ENCODE measurements around the gene GIT1. TPM values are rescaled to one million over a fixed set of nuclear protein-coding genes. Genes with fewer than 3 reads are reported as not detected.

GIT1 gene
- total RNA-seq, 4 donors from 2014 or later, result 35.7 to 71.7 (median 42.4) TPM

DNA sequence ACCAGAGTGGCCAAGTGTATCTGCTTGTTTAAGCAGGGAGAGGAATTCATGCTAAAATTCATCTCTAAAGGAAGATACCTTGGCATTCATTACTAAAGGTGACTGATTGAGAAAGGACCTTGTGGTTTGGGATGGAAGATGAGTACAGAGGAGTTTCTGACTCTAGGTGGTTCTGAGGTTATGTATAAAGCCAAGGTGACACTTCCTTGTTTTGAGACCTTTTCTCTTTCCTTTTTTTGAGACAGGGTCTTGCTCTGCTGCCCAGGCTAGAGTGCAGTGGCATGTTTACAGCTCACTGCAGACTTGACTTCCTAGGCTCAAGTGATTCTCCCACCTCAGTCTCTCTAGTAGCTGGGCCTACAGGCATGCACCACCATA is 31.7 kb downstream of the GIT1 start:
- H3K9me3 ChIP-seq, result no peaks in the 10 kb centered on the region
- H3K36me3 ChIP-seq, result peaks cover 0 to 4% of the 10 kb centered on the region in 2 donors
- intact Hi-C loops (cut with DNase I), result no loop called here
- H3K27me3 ChIP-seq, result no peaks in the 10 kb centered on the region
- TF ChIP-seq CTCF (IDR thresholded peaks at IDR 0.05) (no peak), POLR2A (IDR thresholded peaks at IDR 0.05) (no peak)
- no peak for DNase-seq
- H3K4me3 ChIP-seq (replicated peaks in 1 of 3), result no peak overlapping the region
- peaks cover 6 to 10% of the 10 kb centered on the region in 2 donors for H3K4me1 ChIP-seq
- H3K27ac ChIP-seq, result peak overlapping the region in 1 of 3 donors; percentile 32

DNA sequence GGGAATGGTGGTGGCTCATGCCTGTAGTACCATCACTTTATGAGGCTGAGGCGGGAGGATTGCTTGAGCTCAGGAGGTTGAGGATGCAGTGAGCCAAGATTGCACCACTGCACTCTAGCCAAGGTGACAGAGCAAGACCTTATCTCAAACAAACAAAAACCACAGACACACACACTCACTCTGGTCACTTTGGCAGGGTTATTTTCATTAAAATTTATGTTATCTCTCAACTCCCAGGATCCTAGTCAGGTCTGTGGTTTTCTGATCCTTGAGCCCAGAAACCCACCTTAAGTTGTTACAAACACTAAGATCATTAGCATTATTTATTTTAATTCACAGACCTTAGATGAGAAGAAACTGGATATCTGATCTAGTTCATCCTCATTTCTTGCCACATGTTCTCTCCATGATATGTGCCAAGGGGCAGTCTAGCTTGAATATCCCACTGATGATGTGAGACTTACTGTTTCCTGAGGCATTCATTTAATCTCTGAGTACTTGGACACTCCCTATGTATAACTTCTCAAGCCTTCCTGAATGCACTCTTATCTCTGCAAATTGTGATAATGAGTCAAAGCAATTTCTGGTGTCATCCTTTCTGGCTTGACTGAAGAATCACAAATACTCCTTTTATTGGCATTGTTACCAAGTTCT is 32.2 kb downstream of the GIT1 start:
- H3K4me1 ChIP-seq, result peaks cover 6 to 10% of the 10 kb centered on the region in 2 donors
- WGBS, 2 donors, result 100% methylated on average over 1 of the region's 1 CpG
- TF ChIP-seq POLR2A (IDR thresholded peaks at IDR 0.05), result no peak
- no peak for TF ChIP-seq CTCF (IDR thresholded peaks at IDR 0.05)
- intact Hi-C loops (cut with DNase I), result no loop called here
- DNase-seq, result no peak
- H3K27me3 ChIP-seq, result no peaks in the 10 kb centered on the region
- no peaks in the 10 kb centered on the region for H3K9me3 ChIP-seq
- no peak overlapping the region for H3K4me3 ChIP-seq (replicated peaks in 1 of 3)
- H3K27ac ChIP-seq, result peak overlapping the region in 1 of 3 donors; percentile 32
- H3K36me3 ChIP-seq, result peaks cover 0 to 1% of the 10 kb centered on the region in 2 donors

DNA sequence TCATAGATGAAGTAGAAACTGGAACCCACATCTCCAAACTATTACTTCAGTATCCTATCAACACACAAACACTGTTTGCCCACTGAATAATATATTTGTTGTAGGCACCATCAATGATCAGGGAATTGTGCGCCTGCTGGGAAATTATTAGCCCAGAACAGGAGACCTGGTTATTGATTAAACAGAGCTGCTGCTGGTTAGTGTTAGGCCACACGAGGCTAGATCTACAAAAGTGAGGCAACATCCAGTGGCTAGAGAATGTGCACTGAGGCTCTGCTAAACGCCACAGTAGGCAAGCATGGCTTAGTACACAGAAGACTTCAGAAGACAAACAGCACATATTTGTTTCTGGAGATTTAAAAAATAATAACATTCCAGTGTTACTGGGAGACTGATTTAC is 33.6 kb downstream of the GIT1 start:
- intact Hi-C loops (cut with DNase I), result no loop called here
- DNase-seq, result no peak
- 73 to 80% methylated on average over 3 of the region's 3 CpGs for WGBS, 2 donors
- Histone ChIP-seq H3K9me3 (no peaks in the 10 kb centered on the region), H3K27me3 (no peaks in the 10 kb centered on the region), H3K4me1 (peaks cover 6 to 10% of the 10 kb centered on the region in 2 donors), H3K4me3 (replicated peaks in 1 of 3) (no peak overlapping the region), H3K36me3 (no peaks in the 10 kb centered on the region), H3K27ac (no peak overlapping the region)
- TF ChIP-seq CTCF (IDR thresholded peaks at IDR 0.05) (no peak), POLR2A (IDR thresholded peaks at IDR 0.05) (no peak)

- DNase-seq, result no peak
- 34 to 41% methylated on average over 5 of the region's 5 CpGs for WGBS, 2 donors
- Histone ChIP-seq H3K4me3 (replicated peaks in 1 of 3) (no peak overlapping the region), H3K4me1 (peaks cover 22% of the 10 kb centered on the region in 2 donors), H3K27me3 (no peaks in the 10 kb centered on the region), H3K36me3 (no peaks in the 10 kb centered on the region), H3K9me3 (no peaks in the 10 kb centered on the region), H3K27ac (no peak overlapping the region)
- intact Hi-C loops (cut with DNase I), result no loop called here
- TF ChIP-seq CTCF (IDR thresholded peaks at IDR 0.05), result no peak
- TF ChIP-seq POLR2A (IDR thresholded peaks at IDR 0.05), result no peak
These were observed 40.1 kb downstream of the GIT1 start for GRCh38 chr17:29549177-29549923.

GRCh38 chr17:29546830-29547229 is 42.6 kb downstream of the GIT1 start:
- Histone ChIP-seq H3K4me3 (replicated peaks in 1 of 3) (no peak overlapping the region), H3K27ac (no peak overlapping the region), H3K9me3 (no peaks in the 10 kb centered on the region), H3K36me3 (peaks cover 7 to 8% of the 10 kb centered on the region in 2 donors), H3K27me3 (no peaks in the 10 kb centered on the region), H3K4me1 (peaks cover 24 to 27% of the 10 kb centered on the region in 2 donors)
- WGBS, 2 donors, result 45 to 47% methylated on average over 1 of the region's 1 CpG
- TF ChIP-seq POLR2A (IDR thresholded peaks at IDR 0.05) (no peak), CTCF (IDR thresholded peaks at IDR 0.05) (no peak)
- no peak for DNase-seq
- intact Hi-C loops (cut with DNase I), result no loop called here

Measured in thyroid gland (tissue), 4 donors.